SU-DHL-6 (cell line): Measurements from ENCODE around the gene CECR2.

Experiments
- EZH2phosphoT487 ChIP-seq: fragments of 200-600 bp; sonication (generic), shearing (Covaris generic); conservative IDR thresholded peaks from 2 replicates; pipeline ENCODE4 v1.6.1; 2018; ENCODE audit warnings: mild to moderate bottlenecking, antibody characterized with exemption, low read length, moderate library complexity, mixed read lengths
- TF ChIP-seq, protein P1 (sequence below): fragments of 200-600 bp; sonication (generic); IDR thresholded peaks from one replicate; pipeline ENCODE4 v1.5.1; 2017; ENCODE audit warnings: antibody characterized with exemption, mild to moderate bottlenecking, low read length, moderate library complexity; ENCODE audit not compliant: insufficient read depth, poor library complexity, severe bottlenecking

DNA sequence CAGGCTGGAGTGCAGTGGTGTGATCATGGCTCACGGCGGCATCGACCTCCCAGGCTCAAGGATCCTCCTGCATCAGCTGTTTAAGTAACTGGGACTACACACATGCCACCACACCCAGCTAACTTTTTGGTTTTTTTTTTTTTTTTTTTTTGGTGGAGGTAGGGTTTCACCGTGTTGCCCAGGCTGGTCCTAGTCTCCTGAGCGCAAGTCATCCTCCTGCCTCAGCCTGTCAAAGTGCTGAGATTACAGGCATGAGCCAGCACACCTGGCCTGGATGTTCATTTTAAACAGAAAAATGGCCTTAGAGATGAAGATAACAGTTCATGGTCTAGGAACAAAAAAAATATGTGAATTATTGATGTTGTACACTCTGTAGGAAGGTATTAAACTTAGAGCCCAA, 180.4 kb downstream of the CECR2 start:
- TF ChIP-seq, protein P1, sequence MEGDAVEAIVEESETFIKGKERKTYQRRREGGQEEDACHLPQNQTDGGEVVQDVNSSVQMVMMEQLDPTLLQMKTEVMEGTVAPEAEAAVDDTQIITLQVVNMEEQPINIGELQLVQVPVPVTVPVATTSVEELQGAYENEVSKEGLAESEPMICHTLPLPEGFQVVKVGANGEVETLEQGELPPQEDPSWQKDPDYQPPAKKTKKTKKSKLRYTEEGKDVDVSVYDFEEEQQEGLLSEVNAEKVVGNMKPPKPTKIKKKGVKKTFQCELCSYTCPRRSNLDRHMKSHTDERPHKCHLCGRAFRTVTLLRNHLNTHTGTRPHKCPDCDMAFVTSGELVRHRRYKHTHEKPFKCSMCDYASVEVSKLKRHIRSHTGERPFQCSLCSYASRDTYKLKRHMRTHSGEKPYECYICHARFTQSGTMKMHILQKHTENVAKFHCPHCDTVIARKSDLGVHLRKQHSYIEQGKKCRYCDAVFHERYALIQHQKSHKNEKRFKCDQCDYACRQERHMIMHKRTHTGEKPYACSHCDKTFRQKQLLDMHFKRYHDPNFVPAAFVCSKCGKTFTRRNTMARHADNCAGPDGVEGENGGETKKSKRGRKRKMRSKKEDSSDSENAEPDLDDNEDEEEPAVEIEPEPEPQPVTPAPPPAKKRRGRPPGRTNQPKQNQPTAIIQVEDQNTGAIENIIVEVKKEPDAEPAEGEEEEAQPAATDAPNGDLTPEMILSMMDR = no peak
- no peak for TF ChIP-seq EZH2phosphoT487
